A673 (cell line): ENCODE results near the gene GDF7.

Experiments used
- EZH2 ChIP-seq: fragments of 200-600 bp; sonication (generic); IDR thresholded peaks from 2 replicates; pipeline ENCODE4 v1.6.1; 2017; ENCODE audit warnings: borderline replicate concordance, low read depth, mild to moderate bottlenecking, mixed read lengths, antibody characterized with exemption, low read length; ENCODE audit not compliant: poor library complexity, severe bottlenecking
- TF ChIP-seq, protein P1 (sequence below): fragments of 300-800, 200-600 bp; sonication (generic); conservative IDR thresholded peaks from 2 replicates; pipeline ENCODE4 v1.5.1; 2017; ENCODE audit warnings: low read depth, mild to moderate bottlenecking, antibody characterized with exemption, low read length, moderate library complexity, mixed read lengths

DNA sequence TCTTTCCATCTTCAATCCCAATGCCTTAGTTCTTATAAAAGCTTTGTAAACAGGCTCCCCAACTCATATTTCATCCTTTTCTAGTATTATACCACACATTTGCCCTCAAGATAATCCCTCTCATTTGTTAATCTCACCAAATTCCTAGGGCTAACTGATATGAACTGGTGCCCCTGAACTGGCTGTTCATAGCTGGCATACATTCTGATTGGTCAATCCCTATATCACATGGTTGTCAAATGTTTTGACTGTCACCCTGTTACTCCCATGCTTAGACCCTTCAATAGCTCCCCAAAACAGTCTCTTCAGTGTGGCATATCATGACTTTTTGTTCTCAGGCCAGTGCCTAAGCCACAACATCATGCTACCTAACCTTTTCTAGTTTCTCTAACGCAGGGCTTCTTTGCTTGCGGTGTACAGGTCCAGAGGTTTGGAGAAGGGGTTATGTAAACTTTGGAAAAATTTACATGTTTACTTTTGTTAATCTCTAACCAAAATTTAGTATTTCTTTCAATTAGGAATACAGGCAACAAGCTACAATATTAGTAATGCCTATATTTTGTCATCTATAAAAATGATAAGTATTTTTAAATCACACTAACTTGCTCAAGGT is 30.5 kb downstream of the GDF7 start:
- TF ChIP-seq, protein P1, sequence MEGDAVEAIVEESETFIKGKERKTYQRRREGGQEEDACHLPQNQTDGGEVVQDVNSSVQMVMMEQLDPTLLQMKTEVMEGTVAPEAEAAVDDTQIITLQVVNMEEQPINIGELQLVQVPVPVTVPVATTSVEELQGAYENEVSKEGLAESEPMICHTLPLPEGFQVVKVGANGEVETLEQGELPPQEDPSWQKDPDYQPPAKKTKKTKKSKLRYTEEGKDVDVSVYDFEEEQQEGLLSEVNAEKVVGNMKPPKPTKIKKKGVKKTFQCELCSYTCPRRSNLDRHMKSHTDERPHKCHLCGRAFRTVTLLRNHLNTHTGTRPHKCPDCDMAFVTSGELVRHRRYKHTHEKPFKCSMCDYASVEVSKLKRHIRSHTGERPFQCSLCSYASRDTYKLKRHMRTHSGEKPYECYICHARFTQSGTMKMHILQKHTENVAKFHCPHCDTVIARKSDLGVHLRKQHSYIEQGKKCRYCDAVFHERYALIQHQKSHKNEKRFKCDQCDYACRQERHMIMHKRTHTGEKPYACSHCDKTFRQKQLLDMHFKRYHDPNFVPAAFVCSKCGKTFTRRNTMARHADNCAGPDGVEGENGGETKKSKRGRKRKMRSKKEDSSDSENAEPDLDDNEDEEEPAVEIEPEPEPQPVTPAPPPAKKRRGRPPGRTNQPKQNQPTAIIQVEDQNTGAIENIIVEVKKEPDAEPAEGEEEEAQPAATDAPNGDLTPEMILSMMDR = no peak
- no peak for TF ChIP-seq EZH2
